Type B pancreatic cell (in vitro differentiated cells): Measurements from ENCODE around the gene TENT5C. TPM values are rescaled to one million over a fixed set of nuclear protein-coding genes. Genes with fewer than 3 reads are reported as not detected.

Experiments
- DNase-seq: peaks from one replicate; pipeline ENCODE4 v3.0.0; 2021; ENCODE audit warnings: mixed read lengths; ENCODE audit not compliant: unreplicated experiment; ENCODE audit errors: extremely low spot score
- H3K27ac Mint-ChIP-seq: 2 replicates; pipeline ENCODE4 v1.8.0; 2021; ENCODE audit warnings: mild to moderate bottlenecking, mixed read lengths
- H3K27me3 Mint-ChIP-seq: 2 replicates; pipeline ENCODE4 v1.8.0; 2021; ENCODE audit warnings: mixed read lengths
- H3K36me3 Mint-ChIP-seq: 2 replicates; pipeline ENCODE4 v1.8.0; 2021; ENCODE audit warnings: mixed read lengths
- H3K4me1 Mint-ChIP-seq: one replicate; pipeline ENCODE4 v1.8.0; 2021; ENCODE audit warnings: mixed read lengths; ENCODE audit not compliant: unreplicated experiment
- H3K4me3 Mint-ChIP-seq: 2 replicates; pipeline ENCODE4 v1.8.0; 2021; ENCODE audit warnings: mild to moderate bottlenecking, mixed read lengths
- H3K9me3 Mint-ChIP-seq: 2 replicates; pipeline ENCODE4 v1.8.0; 2021; ENCODE audit warnings: mixed read lengths
- CTCF ChIP-seq: fragments of 200-600 bp; sonication (generic); conservative IDR thresholded peaks from 2 replicates; pipeline ENCODE4 v1.5.0; 2021; ENCODE audit warnings: antibody characterized with exemption, mild to moderate bottlenecking
- total RNA-seq: library from RNA; stranded (reverse); gene quantifications from 2 replicates; pipeline ENCODE4 v1.2.1, GENCODE V29; 2021; ENCODE audit warnings: low replicate concordance

TENT5C gene
- total RNA-seq, 1 donor from 2014 or later = 13.8 TPM

GRCh38 chr1:117559985-117560384 lies 45.9 kb upstream of the TENT5C start:
- Mint-ChIP-seq H3K36me3 (no peaks in the 10 kb centered on the region), H3K27me3 (no peaks in the 10 kb centered on the region), H3K9me3 (no peaks in the 10 kb centered on the region), H3K4me3 (no peak overlapping the region), H3K27ac (no peak overlapping the region), H3K4me1 (no peaks in the 10 kb centered on the region)
- TF ChIP-seq CTCF = no peak
- no peak for DNase-seq

- H3K27ac Mint-ChIP-seq = no peak overlapping the region
- no peaks in the 10 kb centered on the region for H3K4me1 Mint-ChIP-seq
- no peaks in the 10 kb centered on the region for H3K27me3 Mint-ChIP-seq
- no peaks in the 10 kb centered on the region for H3K36me3 Mint-ChIP-seq
- H3K4me3 Mint-ChIP-seq = no peak overlapping the region
- no peak for DNase-seq
- H3K9me3 Mint-ChIP-seq = no peaks in the 10 kb centered on the region
- no peak for TF ChIP-seq CTCF
Measured at GRCh38 chr1:117561071-117561470, 44.8 kb upstream of the TENT5C start.

GRCh38 chr1:117561551-117561950 lies 44.3 kb upstream of the TENT5C start:
- no peaks in the 10 kb centered on the region for H3K9me3 Mint-ChIP-seq
- H3K27ac Mint-ChIP-seq = no peak overlapping the region
- H3K4me3 Mint-ChIP-seq = no peak overlapping the region
- H3K36me3 Mint-ChIP-seq = no peaks in the 10 kb centered on the region
- no peak for TF ChIP-seq CTCF
- H3K27me3 Mint-ChIP-seq = no peaks in the 10 kb centered on the region
- DNase-seq = no peak
- H3K4me1 Mint-ChIP-seq = no peaks in the 10 kb centered on the region

- Mint-ChIP-seq H3K4me3 (no peak overlapping the region), H3K4me1 (no peaks in the 10 kb centered on the region), H3K27me3 (no peaks in the 10 kb centered on the region), H3K9me3 (no peaks in the 10 kb centered on the region), H3K27ac (no peak overlapping the region), H3K36me3 (no peaks in the 10 kb centered on the region)
- TF ChIP-seq CTCF = no peak
- no peak for DNase-seq
Measured at GRCh38 chr1:117562581-117563491, 43.0 kb upstream of the TENT5C start.

- Mint-ChIP-seq H3K36me3 (no peaks in the 10 kb centered on the region), H3K27ac (no peak overlapping the region), H3K27me3 (no peaks in the 10 kb centered on the region), H3K4me3 (no peak overlapping the region), H3K4me1 (no peaks in the 10 kb centered on the region), H3K9me3 (no peaks in the 10 kb centered on the region)
- DNase-seq = no peak
- TF ChIP-seq CTCF = no peak
Measured at GRCh38 chr1:117563492-117563875, 42.4 kb upstream of the TENT5C start.
